HG03095 (cell line): ENCODE measurements around the gene MAGI2.
"Not testable (repeated sequence)": the region's sequence is repeated elsewhere in the genome, so short reads cannot be mapped to it uniquely, and the experiment has no call there.

ENCODE experiments used
- ATAC-seq: cut with Tn5 transposase; IDR thresholded peaks from one replicate; pipeline ENCODE4 v1.9.1; 2021; ENCODE audit warnings: moderate library complexity; ENCODE audit not compliant: unreplicated experiment

The MAGI2 gene

GRCh38 chr7:79071187-79071586, 382.3 kb downstream of the MAGI2 start:
- not testable (repeated sequence) for ATAC-seq

- no peak for ATAC-seq
Observed at GRCh38 chr7:79064187-79064823, 389.2 kb downstream of the MAGI2 start.

GRCh38 chr7:79063019-79063698, 390.3 kb downstream of the MAGI2 start:
- no peak for ATAC-seq

GRCh38 chr7:79060498-79060897, 393.0 kb downstream of the MAGI2 start:
- ATAC-seq: no peak

GRCh38 chr7:79055722-79056415, 397.6 kb downstream of the MAGI2 start:
- ATAC-seq: no peak

- no peak for ATAC-seq
Observed at GRCh38 chr7:79051915-79052314, 401.6 kb downstream of the MAGI2 start.

- no peak for ATAC-seq
Observed at GRCh38 chr7:79050603-79051002, 402.9 kb downstream of the MAGI2 start.

- no peak for ATAC-seq
Observed at GRCh38 chr7:79046061-79046460, 407.4 kb downstream of the MAGI2 start.

GRCh38 chr7:79037001-79037400, 416.5 kb downstream of the MAGI2 start:
- ATAC-seq: no peak

GRCh38 chr7:79036356-79036755, 417.1 kb downstream of the MAGI2 start:
- ATAC-seq: no peak

- ATAC-seq: no peak
Observed at GRCh38 chr7:79035858-79036257, 417.6 kb downstream of the MAGI2 start.

GRCh38 chr7:79034730-79035129, 418.7 kb downstream of the MAGI2 start:
- ATAC-seq: no peak

- ATAC-seq: not testable (repeated sequence)
Observed at GRCh38 chr7:79019711-79020110, 433.8 kb downstream of the MAGI2 start.

- no peak for ATAC-seq
Observed at GRCh38 chr7:79011921-79012320, 441.5 kb downstream of the MAGI2 start.

GRCh38 chr7:79009647-79010046, 443.8 kb downstream of the MAGI2 start:
- no peak for ATAC-seq

- no peak for ATAC-seq
Observed at GRCh38 chr7:79008786-79009185, 444.7 kb downstream of the MAGI2 start.

- no peak for ATAC-seq
Observed at GRCh38 chr7:78996013-78996412, 457.5 kb downstream of the MAGI2 start.

- no peak for ATAC-seq
Observed at GRCh38 chr7:78993341-78993740, 460.1 kb downstream of the MAGI2 start.

GRCh38 chr7:78985509-78985908, 468.0 kb downstream of the MAGI2 start:
- ATAC-seq: no peak

- no peak for ATAC-seq
Observed at GRCh38 chr7:78983483-78983882, 470.0 kb downstream of the MAGI2 start.

GRCh38 chr7:78970440-78970916, 483.0 kb downstream of the MAGI2 start:
- ATAC-seq: no peak

GRCh38 chr7:78968951-78969350, 484.5 kb downstream of the MAGI2 start:
- ATAC-seq: no peak
